Measurements from ENCODE around the gene WWOX. TPM values are rescaled to one million over a fixed set of nuclear protein-coding genes. Genes with fewer than 3 reads are reported as not detected.

The WWOX gene
- polyA plus RNA-seq, 4 donors: 4.9 to 15.8 (median 7.0) TPM

DNA sequence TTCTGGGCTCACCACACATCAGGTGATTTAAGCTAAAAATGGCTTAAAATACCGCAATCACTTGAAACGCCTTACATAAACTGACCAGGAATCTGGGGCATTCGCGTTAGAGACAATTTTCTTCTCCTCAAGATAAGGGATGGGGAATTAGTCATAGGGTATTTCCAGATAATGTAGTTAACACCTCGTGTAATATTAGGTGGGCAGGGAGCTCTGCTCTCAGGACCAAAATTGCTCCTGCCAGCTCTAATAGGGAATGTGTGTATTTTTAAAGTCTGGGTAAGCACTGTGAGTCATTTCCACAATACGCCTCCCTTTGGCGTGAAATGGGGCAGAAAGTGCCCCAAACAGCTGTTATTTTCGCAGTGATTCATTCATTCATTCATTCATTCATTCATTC lies 1092.5 kb downstream of the WWOX start:
- 79 to 83% (median 82%) methylated on average over 8 of the region's 8 CpGs for WGBS, 3 donors
- FAIRE-seq: no peak

DNA sequence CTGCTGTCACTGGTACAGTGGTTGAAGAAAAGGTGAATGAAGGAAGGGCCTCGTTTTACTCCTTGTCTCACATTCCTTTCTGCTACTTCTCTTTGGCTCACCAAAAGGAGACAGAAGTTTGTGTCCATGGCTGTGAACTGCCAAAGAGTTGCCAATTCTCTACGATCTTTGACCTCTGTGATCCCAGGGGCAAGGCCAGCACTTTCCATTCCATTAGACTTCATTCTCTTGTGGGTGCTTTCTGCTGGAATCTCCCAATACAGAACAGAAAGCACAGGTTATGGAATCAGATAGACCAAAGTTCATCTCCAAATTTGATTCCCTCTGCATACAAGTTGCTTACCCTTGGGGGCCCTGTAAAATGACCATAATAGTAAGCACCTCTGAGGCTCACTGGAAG lies 1093.5 kb downstream of the WWOX start:
- DNase-seq (no peak), FAIRE-seq (no peak)
- Histone ChIP-seq H3K4me3 (ENCODE audit: low read depth in 1 of 3, low read length in 3 of 3) (no peak overlapping the region), H3K27ac (ENCODE audit: low read depth in 1 of 3, low read length in 2 of 3) (no peak overlapping the region), H3K4me1 (ENCODE audit: control insufficient read depth in 3 of 3, insufficient read depth in 2 of 3, low read depth in 1 of 3, low read length in 2 of 3) (no peaks in the 10 kb centered on the region), H3K9me3 (ENCODE audit: control insufficient read depth in 2 of 2, insufficient read depth in 1 of 2, low read depth in 1 of 2, low read length in 1 of 2) (peaks cover 0 to 5% of the 10 kb centered on the region in 2 donors), H3K36me3 (ENCODE audit: control insufficient read depth in 3 of 3, insufficient read depth in 2 of 3, low read depth in 1 of 3, low read length in 3 of 3) (no peaks in the 10 kb centered on the region), H3K27me3 (ENCODE audit: control insufficient read depth in 3 of 3, insufficient read depth in 3 of 3, low read length in 3 of 3) (no peaks in the 10 kb centered on the region)
- 19 to 48% (median 20%) methylated on average over 2 of the region's 2 CpGs for whole genome bisulfite sequencing, 3 donors

More for the DNA sequence above, 1092.5 kb downstream of the WWOX start:
- Histone ChIP-seq H3K9me3 (ENCODE audit: control insufficient read depth in 2 of 2, insufficient read depth in 1 of 2, low read depth in 1 of 2, low read length in 1 of 2) (peaks cover 0 to 9% of the 10 kb centered on the region in 2 donors), H3K27me3 (ENCODE audit: control insufficient read depth in 3 of 3, insufficient read depth in 3 of 3, low read length in 3 of 3) (no peaks in the 10 kb centered on the region), H3K4me1 (ENCODE audit: control insufficient read depth in 3 of 3, insufficient read depth in 2 of 3, low read depth in 1 of 3, low read length in 2 of 3) (no peaks in the 10 kb centered on the region), H3K4me3 (ENCODE audit: low read depth in 1 of 3, low read length in 3 of 3) (no peak overlapping the region), H3K27ac (ENCODE audit: low read depth in 1 of 3, low read length in 2 of 3) (no peak overlapping the region), H3K36me3 (ENCODE audit: control insufficient read depth in 3 of 3, insufficient read depth in 2 of 3, low read depth in 1 of 3, low read length in 3 of 3) (no peaks in the 10 kb centered on the region)
- no peak for DNase-seq

DNA sequence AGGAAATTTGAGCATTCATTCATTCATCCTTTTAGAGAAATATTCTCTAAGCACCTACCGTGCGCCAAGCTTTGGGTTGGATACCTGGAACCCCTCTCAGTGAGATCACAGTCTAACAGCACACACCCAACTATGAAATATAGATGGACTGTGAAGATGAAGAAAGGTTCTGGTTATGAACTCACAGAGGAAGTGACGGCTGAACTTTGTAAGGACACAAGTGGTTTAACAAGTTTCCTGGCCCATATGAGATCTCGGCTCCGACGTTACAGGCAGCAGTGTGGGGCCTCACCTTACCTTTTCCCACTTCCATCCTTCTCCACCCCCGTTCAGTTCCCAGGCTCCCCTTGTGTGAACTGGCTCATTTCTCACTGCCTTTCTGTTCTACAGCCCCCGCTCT lies 1094.8 kb downstream of the WWOX start:
- no peaks in the 10 kb centered on the region for H3K36me3 ChIP-seq (ENCODE audit: control insufficient read depth in 3 of 3, insufficient read depth in 2 of 3, low read depth in 1 of 3, low read length in 3 of 3)
- H3K27me3 ChIP-seq (ENCODE audit: control insufficient read depth in 3 of 3, insufficient read depth in 3 of 3, low read length in 3 of 3): no peaks in the 10 kb centered on the region
- H3K4me1 ChIP-seq (ENCODE audit: control insufficient read depth in 3 of 3, insufficient read depth in 2 of 3, low read depth in 1 of 3, low read length in 2 of 3): no peaks in the 10 kb centered on the region
- 67 to 76% (median 70%) methylated on average over 8 of the region's 8 CpGs for WGBS, 3 donors
- no peak overlapping the region for H3K27ac ChIP-seq (ENCODE audit: low read depth in 1 of 3, low read length in 2 of 3)
- H3K4me3 ChIP-seq (ENCODE audit: low read depth in 1 of 3, low read length in 3 of 3): no peak overlapping the region
- DNase-seq: no peak
- FAIRE-seq: no peak
- no peaks in the 10 kb centered on the region for H3K9me3 ChIP-seq (ENCODE audit: control insufficient read depth in 2 of 2, insufficient read depth in 1 of 2, low read depth in 1 of 2, low read length in 1 of 2)

DNA sequence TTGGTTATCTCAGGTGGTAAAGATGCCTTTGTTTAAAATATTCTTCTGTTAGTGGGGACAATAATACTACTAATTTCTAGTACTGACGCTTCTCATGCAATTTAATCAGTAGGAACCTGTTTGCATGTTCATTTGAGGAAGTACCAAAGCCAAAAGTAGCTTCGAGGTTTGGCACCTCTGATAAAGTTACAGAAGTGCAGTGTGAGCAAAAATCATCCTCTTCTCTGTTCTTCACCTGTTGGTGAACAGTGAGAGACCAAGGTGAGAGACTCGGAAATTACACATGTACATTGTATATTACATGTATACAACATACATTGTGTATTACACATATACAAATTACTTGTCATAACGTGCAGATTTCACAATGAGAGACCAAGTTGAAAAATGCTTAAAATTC lies 1096.5 kb downstream of the WWOX start:
- DNase-seq: no peak
- H3K27ac ChIP-seq (ENCODE audit: low read depth in 1 of 3, low read length in 2 of 3): no peak overlapping the region
- no peak overlapping the region for H3K4me3 ChIP-seq (ENCODE audit: low read depth in 1 of 3, low read length in 3 of 3)
- H3K9me3 ChIP-seq (ENCODE audit: control insufficient read depth in 2 of 2, insufficient read depth in 1 of 2, low read depth in 1 of 2, low read length in 1 of 2): no peaks in the 10 kb centered on the region
- no peaks in the 10 kb centered on the region for H3K27me3 ChIP-seq (ENCODE audit: control insufficient read depth in 3 of 3, insufficient read depth in 3 of 3, low read length in 3 of 3)
- no peaks in the 10 kb centered on the region for H3K36me3 ChIP-seq (ENCODE audit: control insufficient read depth in 3 of 3, insufficient read depth in 2 of 3, low read depth in 1 of 3, low read length in 3 of 3)
- H3K4me1 ChIP-seq (ENCODE audit: control insufficient read depth in 3 of 3, insufficient read depth in 2 of 3, low read depth in 1 of 3, low read length in 2 of 3): no peaks in the 10 kb centered on the region
- no peak for FAIRE-seq
- 61 to 69% (median 65%) methylated on average over 4 of the region's 4 CpGs for WGBS, 3 donors

DNA sequence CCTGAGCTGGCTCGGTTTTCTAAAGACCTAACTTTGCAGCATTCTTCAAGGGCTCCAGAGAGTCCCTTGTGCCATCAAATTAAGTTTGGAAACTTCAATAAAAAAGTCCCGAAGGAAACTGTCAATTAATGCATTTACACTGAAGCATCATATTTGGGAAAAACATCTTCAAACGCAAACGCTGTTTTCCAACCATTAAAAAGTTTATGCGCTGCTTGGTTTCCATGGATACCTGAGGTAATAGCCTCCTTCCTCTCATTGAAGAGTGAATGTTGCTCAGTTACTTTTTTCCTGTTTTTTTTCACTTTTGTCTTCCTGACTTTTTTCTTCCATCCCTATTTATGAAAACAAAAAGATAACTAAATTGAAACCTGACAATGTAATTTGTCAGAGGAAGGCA lies 1102.0 kb downstream of the WWOX start:
- no peaks in the 10 kb centered on the region for H3K4me1 ChIP-seq (ENCODE audit: control insufficient read depth in 3 of 3, insufficient read depth in 2 of 3, low read depth in 1 of 3, low read length in 2 of 3)
- H3K4me3 ChIP-seq (ENCODE audit: low read depth in 1 of 3, low read length in 3 of 3): no peak overlapping the region
- FAIRE-seq (no peak), DNase-seq (no peak)
- H3K9me3 ChIP-seq (ENCODE audit: control insufficient read depth in 2 of 2, insufficient read depth in 1 of 2, low read depth in 1 of 2, low read length in 1 of 2): no peaks in the 10 kb centered on the region
- H3K27me3 ChIP-seq (ENCODE audit: control insufficient read depth in 3 of 3, insufficient read depth in 3 of 3, low read length in 3 of 3): no peaks in the 10 kb centered on the region
- H3K27ac ChIP-seq (ENCODE audit: low read depth in 1 of 3, low read length in 2 of 3): no peak overlapping the region
- WGBS, 3 donors: 78 to 93% (median 89%) methylated on average over 5 of the region's 5 CpGs
- H3K36me3 ChIP-seq (ENCODE audit: control insufficient read depth in 3 of 3, insufficient read depth in 2 of 3, low read depth in 1 of 3, low read length in 3 of 3): no peaks in the 10 kb centered on the region

DNA sequence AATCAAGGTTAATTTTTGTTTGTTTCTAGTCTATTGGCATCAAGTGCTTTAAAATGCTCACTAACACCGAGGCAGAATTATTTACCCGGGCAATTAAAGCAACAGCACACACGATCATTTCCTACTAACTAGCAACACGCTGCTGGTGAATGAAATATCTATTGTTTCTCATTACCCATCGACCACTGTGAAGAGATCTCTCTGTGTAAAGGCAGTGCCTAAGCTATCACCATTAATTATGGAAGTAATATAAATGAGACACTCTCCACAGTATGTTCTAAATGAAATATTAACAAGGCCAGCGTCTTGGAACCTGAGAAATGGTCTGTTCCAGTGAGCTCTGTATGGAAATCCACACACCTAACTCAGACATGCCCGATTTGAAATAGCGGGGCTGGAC lies 1103.5 kb downstream of the WWOX start:
- no peak overlapping the region for H3K27ac ChIP-seq (ENCODE audit: low read depth in 1 of 3, low read length in 2 of 3)
- 86 to 87% (median 87%) methylated on average over 8 of the region's 8 CpGs for WGBS, 3 donors
- no peak overlapping the region for H3K4me3 ChIP-seq (ENCODE audit: low read depth in 1 of 3, low read length in 3 of 3)
- no peaks in the 10 kb centered on the region for H3K4me1 ChIP-seq (ENCODE audit: control insufficient read depth in 3 of 3, insufficient read depth in 2 of 3, low read depth in 1 of 3, low read length in 2 of 3)
- no peaks in the 10 kb centered on the region for H3K9me3 ChIP-seq (ENCODE audit: control insufficient read depth in 2 of 2, insufficient read depth in 1 of 2, low read depth in 1 of 2, low read length in 1 of 2)
- H3K36me3 ChIP-seq (ENCODE audit: control insufficient read depth in 3 of 3, insufficient read depth in 2 of 3, low read depth in 1 of 3, low read length in 3 of 3): no peaks in the 10 kb centered on the region
- no peak for DNase-seq
- no peak for FAIRE-seq
- H3K27me3 ChIP-seq (ENCODE audit: control insufficient read depth in 3 of 3, insufficient read depth in 3 of 3, low read length in 3 of 3): no peaks in the 10 kb centered on the region

DNA sequence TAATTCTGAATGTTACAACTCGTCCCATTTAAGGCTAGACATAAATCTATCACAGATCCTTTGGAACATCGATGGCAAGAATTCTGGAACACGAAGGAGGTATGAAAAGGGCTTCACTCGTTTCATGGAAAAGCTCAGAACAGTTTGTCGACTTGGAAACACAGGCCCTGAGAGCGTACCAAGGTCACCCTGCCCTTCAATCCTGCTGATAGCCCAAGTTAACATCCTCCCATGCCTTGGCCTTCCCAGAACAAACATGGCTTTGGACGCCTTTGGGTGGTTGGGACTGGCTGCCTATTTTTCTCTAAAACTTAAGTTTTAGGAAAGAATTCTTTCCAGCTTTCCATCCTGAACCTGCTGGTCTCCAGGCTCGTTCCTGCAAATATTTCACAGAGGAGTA lies 1105.0 kb downstream of the WWOX start:
- 68 to 87% (median 79%) methylated on average over 8 of the region's 8 CpGs for WGBS, 3 donors
- Histone ChIP-seq H3K4me1 (ENCODE audit: control insufficient read depth in 3 of 3, insufficient read depth in 2 of 3, low read depth in 1 of 3, low read length in 2 of 3) (no peaks in the 10 kb centered on the region), H3K9me3 (ENCODE audit: control insufficient read depth in 2 of 2, insufficient read depth in 1 of 2, low read depth in 1 of 2, low read length in 1 of 2) (no peaks in the 10 kb centered on the region), H3K36me3 (ENCODE audit: control insufficient read depth in 3 of 3, insufficient read depth in 2 of 3, low read depth in 1 of 3, low read length in 3 of 3) (no peaks in the 10 kb centered on the region), H3K27ac (ENCODE audit: low read depth in 1 of 3, low read length in 2 of 3) (no peak overlapping the region), H3K27me3 (ENCODE audit: control insufficient read depth in 3 of 3, insufficient read depth in 3 of 3, low read length in 3 of 3) (no peaks in the 10 kb centered on the region), H3K4me3 (ENCODE audit: low read depth in 1 of 3, low read length in 3 of 3) (no peak overlapping the region)
- FAIRE-seq: no peak
- no peak for DNase-seq

DNA sequence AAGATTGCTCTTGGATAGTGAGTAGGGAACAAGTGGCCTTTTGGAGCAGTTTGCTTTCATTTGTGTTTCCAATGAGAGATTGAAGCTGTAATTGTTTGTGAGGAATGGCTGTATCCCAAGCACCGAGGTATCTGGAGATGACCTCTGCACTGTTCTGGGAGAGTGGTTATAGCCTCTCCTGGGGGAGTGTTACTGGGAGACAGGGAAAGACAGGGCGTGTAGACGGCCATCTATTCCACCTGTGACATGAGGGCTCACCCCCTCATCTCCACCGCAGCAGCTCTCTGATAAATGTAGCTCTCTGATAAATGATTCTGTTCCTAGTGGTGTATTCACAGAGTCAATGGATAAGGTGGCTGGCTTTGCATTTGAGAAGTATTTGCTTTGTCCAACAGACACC lies 1107.4 kb downstream of the WWOX start:
- WGBS, 3 donors: 31 to 70% (median 59%) methylated on average over 4 of the region's 4 CpGs
- no peak overlapping the region for H3K4me3 ChIP-seq (ENCODE audit: low read depth in 1 of 3, low read length in 3 of 3)
- H3K27ac ChIP-seq (ENCODE audit: low read depth in 1 of 3, low read length in 2 of 3): no peak overlapping the region
- H3K4me1 ChIP-seq (ENCODE audit: control insufficient read depth in 3 of 3, insufficient read depth in 2 of 3, low read depth in 1 of 3, low read length in 2 of 3): no peaks in the 10 kb centered on the region
- DNase-seq (peak in 1 of 2 donors; percentile 14), FAIRE-seq (no peak)
- H3K36me3 ChIP-seq (ENCODE audit: control insufficient read depth in 3 of 3, insufficient read depth in 2 of 3, low read depth in 1 of 3, low read length in 3 of 3): no peaks in the 10 kb centered on the region
- H3K27me3 ChIP-seq (ENCODE audit: control insufficient read depth in 3 of 3, insufficient read depth in 3 of 3, low read length in 3 of 3): no peaks in the 10 kb centered on the region
- H3K9me3 ChIP-seq (ENCODE audit: control insufficient read depth in 2 of 2, insufficient read depth in 1 of 2, low read depth in 1 of 2, low read length in 1 of 2): no peaks in the 10 kb centered on the region

DNA sequence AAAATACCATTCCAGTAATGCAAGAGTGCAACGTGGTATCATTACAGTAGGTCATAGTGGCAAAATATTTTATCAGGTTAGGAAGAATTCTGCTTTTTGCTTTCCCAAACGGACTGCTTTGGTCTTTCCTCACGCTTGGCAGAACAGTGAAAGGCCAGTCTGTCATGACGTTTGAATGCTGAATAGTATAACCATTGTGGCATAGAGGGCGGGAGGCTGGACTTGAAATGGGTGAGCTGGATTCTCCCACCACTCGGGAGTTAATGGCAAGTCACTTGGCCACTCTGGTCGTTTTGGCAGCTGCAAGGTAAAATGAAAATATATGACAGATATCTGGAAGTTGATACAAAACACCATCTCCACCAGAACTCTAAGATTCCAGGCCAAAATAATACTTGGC lies 1109.9 kb downstream of the WWOX start:
- FAIRE-seq: no peak
- DNase-seq: no peak
- Histone ChIP-seq H3K4me1 (ENCODE audit: control insufficient read depth in 3 of 3, insufficient read depth in 2 of 3, low read depth in 1 of 3, low read length in 2 of 3) (peaks cover 0 to 8% (median 0%) of the 10 kb centered on the region in 3 donors), H3K27ac (ENCODE audit: low read depth in 1 of 3, low read length in 2 of 3) (no peak overlapping the region), H3K9me3 (ENCODE audit: control insufficient read depth in 2 of 2, insufficient read depth in 1 of 2, low read depth in 1 of 2, low read length in 1 of 2) (peaks cover 0 to 7% of the 10 kb centered on the region in 2 donors), H3K27me3 (ENCODE audit: control insufficient read depth in 3 of 3, insufficient read depth in 3 of 3, low read length in 3 of 3) (no peaks in the 10 kb centered on the region), H3K4me3 (ENCODE audit: low read depth in 1 of 3, low read length in 3 of 3) (no peak overlapping the region), H3K36me3 (ENCODE audit: control insufficient read depth in 3 of 3, insufficient read depth in 2 of 3, low read depth in 1 of 3, low read length in 3 of 3) (no peaks in the 10 kb centered on the region)
- 74 to 88% (median 81%) methylated on average over 7 of the region's 7 CpGs for WGBS, 3 donors
